DOHH2 (cell line): ENCODE measurements around the gene OAT.

Experiments
- H3F3A ChIP-seq: fragments of 200-600 bp; sonication (generic), shearing (Covaris generic); 2 replicates; pipeline ENCODE4 v1.6.0; 2016; ENCODE audit warnings: antibody characterized with exemption, mild to moderate bottlenecking; ENCODE audit not compliant: control insufficient read depth, insufficient read depth
- H3K27ac ChIP-seq: fragments of 200-600 bp; sonication (generic); 2 replicates; pipeline ENCODE4 v1.5.1; 2014; ENCODE audit warnings: low read depth, mild to moderate bottlenecking, low read length, moderate library complexity
- H3K27me3 ChIP-seq: fragments of 200-600 bp; sonication (generic); 2 replicates; pipeline ENCODE4 v1.6.1; 2014; ENCODE audit warnings: mild to moderate bottlenecking, low read length, mixed read lengths; ENCODE audit not compliant: control insufficient read depth
- H3K36me3 ChIP-seq: fragments of 200-600 bp; sonication (generic); 2 replicates; pipeline ENCODE4 v1.6.1; 2014; ENCODE audit warnings: mild to moderate bottlenecking, low read length, moderate library complexity, mixed read lengths; ENCODE audit not compliant: control insufficient read depth
- H3K4me1 ChIP-seq: fragments of 200-600 bp; sonication (generic); 2 replicates; pipeline ENCODE4 v1.6.1; 2014; ENCODE audit warnings: mild to moderate bottlenecking, low read length, mixed read lengths; ENCODE audit not compliant: control insufficient read depth
- H3K4me2 ChIP-seq: fragments of 200-600 bp; sonication (generic); 2 replicates; pipeline ENCODE4 v1.6.0; 2014; ENCODE audit warnings: mild to moderate bottlenecking, low read length, moderate library complexity
- H3K4me3 ChIP-seq: fragments of 200-600 bp; sonication (generic); 2 replicates; pipeline ENCODE4 v1.5.1; 2014; ENCODE audit warnings: mild to moderate bottlenecking, low read length, mixed read lengths
- H3K79me2 ChIP-seq: fragments of 200-600 bp; sonication (generic); 2 replicates; pipeline ENCODE4 v1.6.1; 2014; ENCODE audit warnings: mild to moderate bottlenecking, low read length, mixed read lengths; ENCODE audit not compliant: control insufficient read depth
- H3K9me2 ChIP-seq: fragments of 200-600 bp; sonication (generic); replicated peaks from 2 replicates; pipeline ENCODE4 v1.6.1; 2014; ENCODE audit warnings: mild to moderate bottlenecking, low read length, mixed read lengths; ENCODE audit not compliant: control insufficient read depth
- H3K9me3 ChIP-seq: fragments of 200-600 bp; sonication (generic); 2 replicates; pipeline ENCODE4 v1.6.1; 2014; ENCODE audit warnings: antibody characterized with exemption, low read length, mixed read lengths; ENCODE audit not compliant: control insufficient read depth, insufficient read depth
- H4K20me1 ChIP-seq: fragments of 200-600 bp; sonication (generic); 2 replicates; pipeline ENCODE4 v1.6.0; 2014; ENCODE audit warnings: low read depth, mild to moderate bottlenecking, antibody characterized with exemption, low read length, moderate library complexity; ENCODE audit not compliant: control insufficient read depth, insufficient read depth
- CTCF ChIP-seq: fragments of 200-600 bp; sonication (generic); IDR thresholded peaks from one replicate; pipeline ENCODE4 v1.5.1; 2014; ENCODE audit warnings: antibody characterized with exemption, mild to moderate bottlenecking, low read depth, low read length; ENCODE audit not compliant: poor library complexity, severe bottlenecking
- EZH2phosphoT487 ChIP-seq: fragments of 200-600 bp; sonication (generic); IDR thresholded peaks from 2 replicates; pipeline ENCODE4 v1.6.1; 2017; ENCODE audit warnings: borderline replicate concordance, mild to moderate bottlenecking, antibody characterized with exemption, low read length, moderate library complexity, mixed read lengths

The OAT gene

GRCh38 chr10:124386186-124387077, 32.3 kb downstream of the OAT start:
- no peaks in the 10 kb centered on the region for H4K20me1 ChIP-seq
- no peak overlapping the region for H3K4me2 ChIP-seq
- no peaks in the 10 kb centered on the region for H3F3A ChIP-seq
- no peaks in the 10 kb centered on the region for H3K79me2 ChIP-seq
- no peaks in the 10 kb centered on the region for H3K9me2 ChIP-seq
- no peak overlapping the region for H3K27ac ChIP-seq
- H3K4me3 ChIP-seq: no peak overlapping the region
- H3K36me3 ChIP-seq: no peaks in the 10 kb centered on the region
- peaks cover 10% of the 10 kb centered on the region for H3K4me1 ChIP-seq
- no peaks in the 10 kb centered on the region for H3K9me3 ChIP-seq
- peaks cover 1% of the 10 kb centered on the region; the same call in 1 of the 2 replicates for H3K27me3 ChIP-seq
- TF ChIP-seq CTCF (no peak), EZH2phosphoT487 (no peak)

- H3K9me2 ChIP-seq: no peaks in the 10 kb centered on the region
- no peak for TF ChIP-seq EZH2phosphoT487
- no peak for TF ChIP-seq CTCF
- H3K4me1 ChIP-seq: peaks cover 10% of the 10 kb centered on the region
- H3K9me3 ChIP-seq: no peaks in the 10 kb centered on the region
- no peaks in the 10 kb centered on the region for H3F3A ChIP-seq
- no peak overlapping the region for H3K4me2 ChIP-seq
- no peak overlapping the region for H3K27ac ChIP-seq
- no peaks in the 10 kb centered on the region for H3K79me2 ChIP-seq
- H3K36me3 ChIP-seq: no peaks in the 10 kb centered on the region
- H3K4me3 ChIP-seq: no peak overlapping the region
- peaks cover 8% of the 10 kb centered on the region for H3K27me3 ChIP-seq
- H4K20me1 ChIP-seq: no peaks in the 10 kb centered on the region
These were observed 33.0 kb downstream of the OAT start for GRCh38 chr10:124385627-124386185.

GRCh38 chr10:124384591-124385190, 34.0 kb downstream of the OAT start:
- Histone ChIP-seq H3K4me2 (no peak overlapping the region), H4K20me1 (no peaks in the 10 kb centered on the region), H3K36me3 (no peaks in the 10 kb centered on the region), H3K4me1 (peaks cover 7% of the 10 kb centered on the region), H3K4me3 (no peak overlapping the region), H3K79me2 (no peaks in the 10 kb centered on the region), H3K27ac (no peak overlapping the region), H3K9me2 (no peaks in the 10 kb centered on the region), H3F3A (no peaks in the 10 kb centered on the region), H3K9me3 (no peaks in the 10 kb centered on the region), H3K27me3 (peaks cover 18% of the 10 kb centered on the region)
- TF ChIP-seq CTCF (no peak), EZH2phosphoT487 (no peak)
